HUES6 (cell line): ENCODE results near the gene PSMB10.

Source experiments
- H3K27ac ChIP-seq: 2 replicates; pipeline ENCODE4 v1.7.0; 2013; ENCODE audit warnings: low read depth, mild to moderate bottlenecking, low read length, inconsistent platforms
- H3K27me3 ChIP-seq: 2 replicates; pipeline ENCODE4 v1.6.1; 2013; ENCODE audit warnings: low read length; ENCODE audit not compliant: control insufficient read depth, insufficient read depth
- H3K36me3 ChIP-seq: 2 replicates; pipeline ENCODE4 v1.6.1; 2013; ENCODE audit warnings: low read length; ENCODE audit not compliant: control insufficient read depth, insufficient read depth
- H3K4me1 ChIP-seq: 2 replicates; pipeline ENCODE4 v1.6.1; 2013; ENCODE audit warnings: low read length; ENCODE audit not compliant: control insufficient read depth, insufficient read depth
- H3K4me3 ChIP-seq: 2 replicates; pipeline ENCODE4 v1.5.1; 2013; ENCODE audit warnings: low read depth, low read length
- H3K9ac ChIP-seq: one replicate; pipeline ENCODE4 v1.6.1; 2013; ENCODE audit warnings: mild to moderate bottlenecking, low read length
- H3K9me3 ChIP-seq: 2 replicates; pipeline ENCODE4 v1.6.1; 2013; ENCODE audit warnings: low read depth, low read length; ENCODE audit not compliant: control insufficient read depth, insufficient read depth

PSMB10 gene

GRCh38 chr16:67946966-67947558, 10.4 kb upstream of the PSMB10 start:
- H3K36me3 ChIP-seq, result peaks cover 97% of the 10 kb centered on the region
- H3K9me3 ChIP-seq, result no peaks in the 10 kb centered on the region
- H3K4me1 ChIP-seq, result no peaks in the 10 kb centered on the region
- no peak overlapping the region for H3K9ac ChIP-seq
- H3K27me3 ChIP-seq, result no peaks in the 10 kb centered on the region
- no peak overlapping the region for H3K27ac ChIP-seq
- H3K4me3 ChIP-seq, result no peak overlapping the region

- Histone ChIP-seq H3K27me3 (no peaks in the 10 kb centered on the region), H3K27ac (no peak overlapping the region), H3K4me3 (no peak overlapping the region), H3K4me1 (no peaks in the 10 kb centered on the region), H3K9me3 (no peaks in the 10 kb centered on the region), H3K36me3 (peaks cover 94% of the 10 kb centered on the region), H3K9ac (no peak overlapping the region)
These were observed 9.5 kb upstream of the PSMB10 start for GRCh38 chr16:67946128-67946569.

GRCh38 chr16:67945392-67945933, 8.8 kb upstream of the PSMB10 start:
- no peaks in the 10 kb centered on the region for H3K27me3 ChIP-seq
- H3K36me3 ChIP-seq, result peaks cover 88% of the 10 kb centered on the region
- H3K9me3 ChIP-seq, result no peaks in the 10 kb centered on the region
- no peak overlapping the region for H3K4me3 ChIP-seq
- H3K4me1 ChIP-seq, result no peaks in the 10 kb centered on the region
- no peak overlapping the region for H3K9ac ChIP-seq
- no peak overlapping the region for H3K27ac ChIP-seq

DNA sequence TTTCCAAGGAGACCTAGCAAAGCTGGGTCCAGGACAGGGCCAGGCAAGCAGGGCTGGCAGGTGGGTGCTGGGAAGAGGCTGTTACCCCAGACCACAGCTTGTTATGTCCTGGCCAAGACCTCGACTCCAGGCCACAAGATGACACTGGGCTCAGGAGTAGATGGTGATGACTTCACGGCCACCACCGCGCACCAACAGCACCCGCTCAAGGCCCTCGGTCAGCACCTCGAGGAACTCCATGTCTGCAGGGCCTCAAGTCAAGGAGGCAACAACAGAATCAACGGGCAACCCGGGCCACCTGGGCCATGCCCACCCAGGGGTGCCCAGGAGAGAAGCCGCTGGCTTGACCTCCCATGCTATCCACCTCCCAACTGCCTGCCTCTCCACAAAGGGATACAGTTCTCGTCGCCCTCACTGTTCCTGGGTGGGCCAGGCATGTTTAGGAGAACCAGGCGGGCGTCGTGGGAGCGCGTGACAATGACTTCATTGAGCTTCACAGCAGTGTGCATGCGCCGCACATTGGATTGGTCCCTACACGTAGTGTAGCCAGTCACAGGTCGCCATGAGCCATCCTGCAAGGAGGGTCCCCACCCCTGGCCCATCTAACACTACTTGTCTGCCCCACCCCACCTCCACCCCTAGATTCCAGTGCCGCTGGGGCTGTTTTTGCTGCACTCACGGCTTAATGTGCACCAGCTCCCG, 8.2 kb upstream of the PSMB10 start:
- H3K4me1 ChIP-seq, result no peaks in the 10 kb centered on the region
- H3K27ac ChIP-seq, result no peak overlapping the region
- no peaks in the 10 kb centered on the region for H3K9me3 ChIP-seq
- no peak overlapping the region for H3K4me3 ChIP-seq
- H3K27me3 ChIP-seq, result no peaks in the 10 kb centered on the region
- H3K36me3 ChIP-seq, result peaks cover 88% of the 10 kb centered on the region
- no peak overlapping the region for H3K9ac ChIP-seq

DNA sequence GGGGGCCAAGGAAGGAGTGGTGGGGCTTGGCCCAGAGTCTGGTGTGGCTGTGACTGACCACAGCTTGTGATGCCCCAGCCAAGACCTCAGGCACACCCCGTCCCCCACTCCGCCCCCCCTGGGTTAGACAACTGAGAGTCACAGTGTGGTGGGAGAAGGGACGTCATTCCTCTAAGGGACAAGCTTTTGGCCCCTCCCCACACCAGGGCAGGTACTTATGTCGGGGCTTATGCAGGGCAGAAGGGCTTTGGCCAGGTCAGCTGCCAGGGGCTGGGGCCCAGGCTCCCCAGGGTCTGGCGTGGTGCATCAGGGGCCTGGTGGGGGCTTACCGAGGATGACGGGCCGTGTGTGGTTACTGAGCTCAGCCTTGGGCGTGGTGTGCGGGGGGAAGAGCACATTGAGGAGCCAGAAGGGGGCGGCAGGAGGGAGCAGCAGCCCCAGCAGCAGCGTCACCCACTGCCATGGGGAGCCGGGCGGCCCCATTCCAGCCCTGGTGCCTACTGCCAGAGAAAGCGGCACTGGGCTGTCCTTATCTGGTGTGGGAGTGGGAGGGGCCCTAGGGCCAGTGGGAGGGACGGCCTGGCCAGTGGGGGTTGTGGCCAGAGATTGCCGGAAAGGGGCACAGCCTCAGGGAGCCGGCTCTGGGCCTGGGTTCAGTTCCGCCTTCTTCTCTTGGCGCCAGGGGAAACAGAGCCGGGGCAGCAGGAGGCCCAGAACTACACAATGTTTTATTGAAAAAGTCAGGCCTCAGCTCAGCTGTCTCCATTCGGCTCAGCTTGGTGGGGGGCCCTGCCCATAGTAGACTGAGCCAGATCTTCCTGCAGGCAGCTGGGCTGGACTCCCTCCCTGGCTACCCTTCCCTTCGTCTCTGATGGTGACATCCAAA, 7.2 kb upstream of the PSMB10 start, which contains the start of gene LCAT:
Gene LCAT (minus strand): TSS at position 502 of the 886 bp plus-strand sequence. CDS start 19 bp downstream, at position 483.
- Histone ChIP-seq H3K4me3 (no peak within 1 kb of the TSS), H3K9ac (no peak within 1 kb of the TSS), H3K27me3 (no peaks in the 10 kb centered on the region), H3K27ac (no peak within 1 kb of the TSS), H3K9me3 (no peaks in the 10 kb centered on the region), H3K4me1 (no peaks in the 10 kb centered on the region), H3K36me3 (peaks cover 83% of the 10 kb centered on the region)

GRCh38 chr16:67943256-67943618, 6.6 kb upstream of the PSMB10 start:
- Histone ChIP-seq H3K4me1 (no peaks in the 10 kb centered on the region), H3K9me3 (no peaks in the 10 kb centered on the region), H3K4me3 (no peak overlapping the region), H3K27me3 (no peaks in the 10 kb centered on the region), H3K9ac (no peak overlapping the region), H3K36me3 (peaks cover 77% of the 10 kb centered on the region), H3K27ac (no peak overlapping the region)

DNA sequence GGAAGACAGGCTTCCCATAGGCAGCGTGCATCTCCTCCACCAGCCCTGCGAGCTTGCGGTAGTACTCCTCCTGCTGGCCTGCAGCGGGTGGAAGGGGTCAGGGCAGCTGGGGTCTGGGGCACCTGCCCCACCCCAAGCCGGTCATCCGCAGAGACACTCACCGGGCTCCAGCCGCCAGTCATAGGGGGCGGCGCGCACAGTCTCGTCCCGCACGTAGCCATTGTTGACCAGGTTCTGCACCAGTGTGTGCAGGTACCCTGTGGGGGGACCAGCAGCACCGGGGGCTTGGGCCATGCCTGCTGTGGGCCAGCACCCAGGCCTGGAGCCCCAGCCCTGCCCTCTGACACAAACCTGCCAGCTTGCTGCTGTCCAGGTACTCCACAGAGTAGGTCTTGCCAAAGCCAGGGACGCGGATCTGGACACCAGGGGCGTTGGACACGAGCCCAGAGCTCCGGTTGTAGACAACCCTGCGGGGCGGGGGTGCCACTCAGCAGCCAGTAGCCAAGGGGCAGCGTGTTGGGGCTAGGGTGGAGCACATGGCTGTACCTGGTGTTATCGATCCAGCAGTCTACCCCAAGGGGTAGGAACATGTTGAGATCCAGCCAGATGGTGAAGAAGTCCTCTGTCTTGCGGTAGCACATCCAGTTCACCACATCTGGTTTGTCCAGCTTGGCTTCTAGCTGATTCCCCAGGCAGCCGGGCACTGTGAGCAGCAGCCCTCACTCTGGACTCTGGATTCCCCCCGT, 6.0 kb upstream of the PSMB10 start:
- H3K4me1 ChIP-seq, result no peaks in the 10 kb centered on the region
- H3K9ac ChIP-seq, result no peak overlapping the region
- no peaks in the 10 kb centered on the region for H3K27me3 ChIP-seq
- peaks cover 71% of the 10 kb centered on the region for H3K36me3 ChIP-seq
- H3K4me3 ChIP-seq, result no peak overlapping the region
- no peak overlapping the region for H3K27ac ChIP-seq
- H3K9me3 ChIP-seq, result no peaks in the 10 kb centered on the region

DNA sequence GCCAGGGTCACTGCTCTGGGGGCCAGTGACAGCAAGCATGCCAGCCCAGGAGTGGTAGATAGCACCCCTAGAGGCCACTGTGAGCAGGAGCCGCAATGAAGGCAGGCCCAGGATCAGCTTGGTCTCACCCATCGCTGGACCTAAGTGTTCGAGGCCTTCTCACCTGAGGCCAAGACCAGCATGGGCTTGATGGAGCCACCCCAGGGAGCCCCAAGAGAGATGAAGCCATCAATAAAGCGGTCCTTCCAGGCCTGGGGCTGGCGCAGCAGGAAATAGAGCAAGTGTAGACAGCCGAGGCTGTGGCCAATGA, 5.5 kb upstream of the PSMB10 start:
- no peaks in the 10 kb centered on the region for H3K9me3 ChIP-seq
- no peak overlapping the region for H3K27ac ChIP-seq
- H3K27me3 ChIP-seq, result no peaks in the 10 kb centered on the region
- H3K4me3 ChIP-seq, result no peak overlapping the region
- peaks cover 1% of the 10 kb centered on the region for H3K4me1 ChIP-seq
- H3K36me3 ChIP-seq, result peaks cover 66% of the 10 kb centered on the region
- H3K9ac ChIP-seq, result no peak overlapping the region

DNA sequence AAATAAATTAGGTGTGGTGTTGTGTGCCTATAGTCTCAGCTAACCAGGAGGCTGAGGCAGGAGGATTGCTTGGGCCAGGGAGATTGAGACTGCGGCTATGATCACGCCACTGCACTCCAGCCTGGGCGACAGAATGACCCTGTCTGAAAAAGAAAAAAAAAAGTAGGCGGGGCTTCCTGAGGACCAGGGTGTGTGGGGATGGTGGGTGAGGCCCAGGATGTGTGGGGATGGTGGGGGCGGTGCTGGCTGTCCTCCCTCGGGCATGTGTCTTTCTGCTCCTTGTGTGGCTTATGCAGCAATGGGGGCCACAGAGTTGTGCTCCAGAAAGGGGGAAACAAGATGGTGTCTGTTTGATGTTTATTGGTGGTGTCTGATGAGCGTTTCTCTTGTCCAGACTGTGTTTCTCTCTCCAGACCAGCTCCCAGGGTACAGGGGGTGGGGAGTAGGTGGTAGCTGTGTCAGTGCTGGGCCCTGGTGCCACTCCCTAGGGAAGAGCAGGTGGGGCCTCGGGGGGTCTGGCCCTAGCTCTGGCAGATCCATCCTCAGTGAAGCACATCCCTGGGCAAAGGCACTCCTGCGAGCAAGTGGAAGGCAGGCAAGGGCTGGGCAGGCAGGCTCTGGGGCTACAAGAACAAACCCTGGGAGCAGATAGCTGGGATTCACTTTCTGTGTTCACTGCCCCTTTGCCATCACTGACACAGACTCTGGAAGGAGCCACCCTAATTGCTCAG, 5.0 kb upstream of the PSMB10 start:
- Histone ChIP-seq H3K4me3 (no peak overlapping the region), H3K9ac (no peak overlapping the region), H3K9me3 (no peaks in the 10 kb centered on the region), H3K36me3 (peaks cover 61% of the 10 kb centered on the region), H3K27me3 (no peaks in the 10 kb centered on the region), H3K4me1 (peaks cover 6% of the 10 kb centered on the region), H3K27ac (no peak overlapping the region)

DNA sequence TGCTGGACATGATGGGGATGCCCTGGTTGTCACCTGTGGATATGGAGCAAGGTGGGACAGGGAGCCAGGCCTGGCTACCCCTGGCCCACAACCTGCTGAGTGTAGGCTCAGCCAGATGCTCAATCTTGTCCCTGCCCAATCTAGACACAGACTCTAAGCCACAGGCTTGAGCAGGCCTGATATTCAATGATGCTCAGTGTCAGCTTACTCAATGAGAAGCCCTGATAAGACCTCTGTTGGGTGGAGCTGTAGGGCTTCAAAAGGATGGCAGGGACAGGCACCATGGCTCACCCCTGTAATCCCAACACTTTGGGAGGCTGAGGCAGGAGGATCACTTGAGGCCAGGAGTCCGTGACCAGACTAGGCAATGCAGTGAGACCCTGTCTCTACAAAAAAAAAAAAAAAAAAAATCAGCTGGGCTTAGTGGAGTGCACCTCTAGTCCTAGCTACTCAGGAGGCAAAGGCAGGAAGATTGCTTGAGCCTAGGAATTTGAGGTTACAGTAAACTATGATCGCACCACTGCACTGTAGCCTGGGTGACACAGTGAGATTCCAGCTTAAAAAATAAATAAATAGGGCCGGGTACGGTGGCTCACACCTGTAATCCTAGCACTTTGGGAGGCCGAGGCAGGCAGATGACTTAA, 3.9 kb upstream of the PSMB10 start:
- H3K27me3 ChIP-seq, result no peaks in the 10 kb centered on the region
- no peak overlapping the region for H3K27ac ChIP-seq
- H3K4me1 ChIP-seq, result peaks cover 6% of the 10 kb centered on the region
- H3K9me3 ChIP-seq, result no peaks in the 10 kb centered on the region
- no peak overlapping the region for H3K4me3 ChIP-seq
- no peak overlapping the region for H3K9ac ChIP-seq
- peaks cover 50% of the 10 kb centered on the region for H3K36me3 ChIP-seq
